Fibroblast of gingiva (primary cell): ENCODE results near the gene EOMES.
"Not testable (repeated sequence)": the region's sequence is repeated elsewhere in the genome, so short reads cannot be mapped to it uniquely, and the experiment has no call there.

ENCODE experiments used
- DNase-seq: peaks from one replicate; pipeline ENCODE4 v3.0.0-alpha.2; 2011; ENCODE audit warnings: low read depth

Gene EOMES

DNA sequence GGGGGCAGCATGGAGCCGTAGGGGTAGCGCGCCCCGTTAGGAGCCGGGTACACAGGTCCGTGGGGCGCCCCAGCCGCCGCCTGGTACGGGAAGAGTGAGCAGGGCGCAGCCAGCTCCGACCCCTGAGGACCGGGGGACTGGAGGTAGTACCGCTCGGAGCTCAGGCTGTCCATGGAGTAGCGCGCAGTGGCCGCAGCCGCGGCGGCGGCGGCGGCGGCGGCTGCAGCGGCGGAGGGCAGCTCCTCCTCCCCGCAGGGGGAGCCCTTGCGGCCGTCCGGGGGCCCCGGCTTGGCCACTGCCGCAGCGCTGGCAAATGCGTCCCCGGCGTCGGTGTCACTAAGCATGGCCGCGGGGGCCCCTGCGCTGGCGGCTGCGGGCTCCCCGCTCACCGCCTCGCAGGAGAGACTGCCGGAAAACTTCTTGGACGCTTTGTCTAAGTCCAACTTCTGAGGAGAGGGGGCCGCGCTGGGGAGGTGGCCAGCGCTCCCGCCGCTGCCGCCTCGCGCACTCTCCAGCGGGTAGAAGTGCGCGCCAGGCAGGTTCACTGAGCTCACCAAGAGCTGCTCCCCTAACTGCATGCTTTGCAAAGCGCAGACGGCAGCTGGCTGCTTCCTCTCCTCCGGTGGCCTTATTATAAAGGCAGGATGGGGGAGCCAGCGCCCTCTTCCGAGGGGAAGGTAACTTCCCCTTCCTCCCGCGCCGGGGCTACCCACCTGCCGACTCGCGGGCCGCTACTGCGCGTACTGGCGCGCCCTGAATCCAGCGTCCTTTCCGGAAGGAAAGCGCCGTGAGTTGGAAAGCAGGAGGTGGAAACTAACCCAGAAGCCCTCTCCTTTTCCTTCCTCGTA lies at the start of gene EOMES:
EOMES (minus strand) TSS at position 607 of the 848 bp plus-strand sequence; CDS start at position 578, 29 bp downstream.
- DNase-seq, result peak; percentile 31

GRCh38 chr3:27770384-27770783 lies 48.3 kb upstream of the EOMES start:
- DNase-seq, result not testable (repeated sequence)

GRCh38 chr3:27767000-27767399 lies 44.9 kb upstream of the EOMES start:
- DNase-seq, result no peak

- DNase-seq, result peak; percentile 85
These were observed 36.0 kb upstream of the EOMES start for GRCh38 chr3:27758083-27758482.

DNA sequence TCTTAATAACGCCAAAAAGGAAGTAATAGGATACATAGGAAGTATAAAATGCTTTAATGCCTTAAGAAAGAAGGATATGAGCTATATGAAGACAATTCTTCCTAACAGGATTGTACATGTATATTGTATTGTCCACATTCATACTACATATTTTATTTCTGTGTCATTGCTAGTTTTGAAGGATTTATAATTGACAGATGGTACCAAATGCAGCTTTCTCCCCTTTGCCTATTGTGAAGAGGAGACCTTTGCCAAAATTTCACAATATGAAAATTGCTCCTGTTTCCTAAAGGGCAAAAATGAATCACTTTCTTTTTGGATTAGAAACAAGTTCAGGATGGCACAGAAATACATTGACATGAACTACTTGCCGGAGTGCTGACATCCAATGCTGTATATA lies 34.8 kb upstream of the EOMES start:
- DNase-seq, result peak; percentile 51

GRCh38 chr3:27752926-27753325 lies 30.8 kb upstream of the EOMES start:
- no peak for DNase-seq

DNA sequence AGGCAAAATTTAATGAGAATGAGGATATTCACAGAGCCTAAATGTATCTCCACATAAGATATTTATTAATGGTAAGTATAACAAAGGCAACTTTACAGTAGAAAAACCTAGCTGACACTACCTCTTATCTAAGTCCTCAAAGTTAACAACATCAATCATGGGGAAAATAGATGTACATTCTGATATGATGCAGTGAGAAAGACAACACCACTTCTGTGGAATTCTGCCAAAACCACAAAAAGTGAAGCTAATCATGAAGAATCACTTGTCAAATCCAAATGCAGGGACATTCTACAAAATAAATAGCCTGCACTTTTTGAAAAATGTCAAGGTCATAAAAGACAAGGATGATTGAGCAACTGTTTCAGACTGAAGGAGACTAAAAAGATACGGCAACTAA lies 27.5 kb upstream of the EOMES start:
- DNase-seq, result no peak

- DNase-seq, result no peak
These were observed 24.7 kb upstream of the EOMES start for GRCh38 chr3:27746838-27747237.

- no peak for DNase-seq
These were observed 18.7 kb upstream of the EOMES start for GRCh38 chr3:27740854-27741253.

DNA sequence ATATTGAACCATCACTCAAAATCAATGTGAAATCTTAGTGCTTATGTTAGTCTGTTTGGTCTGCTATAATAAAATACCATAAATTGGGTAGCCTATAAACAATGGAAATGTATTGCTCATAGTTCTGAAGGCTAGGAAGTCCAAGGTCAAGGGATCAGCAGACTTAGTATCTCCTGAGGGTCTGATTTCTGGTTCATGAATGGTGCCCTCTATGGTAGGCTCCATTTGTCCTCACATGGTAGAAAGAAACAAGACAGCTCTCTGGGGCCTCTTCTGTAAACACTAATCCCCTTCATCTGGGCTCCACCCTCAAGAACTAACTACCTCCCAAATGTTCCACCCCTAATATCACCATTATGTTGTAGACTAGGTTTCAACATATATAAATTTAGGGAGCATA lies 15.0 kb upstream of the EOMES start:
- DNase-seq, result no peak

DNA sequence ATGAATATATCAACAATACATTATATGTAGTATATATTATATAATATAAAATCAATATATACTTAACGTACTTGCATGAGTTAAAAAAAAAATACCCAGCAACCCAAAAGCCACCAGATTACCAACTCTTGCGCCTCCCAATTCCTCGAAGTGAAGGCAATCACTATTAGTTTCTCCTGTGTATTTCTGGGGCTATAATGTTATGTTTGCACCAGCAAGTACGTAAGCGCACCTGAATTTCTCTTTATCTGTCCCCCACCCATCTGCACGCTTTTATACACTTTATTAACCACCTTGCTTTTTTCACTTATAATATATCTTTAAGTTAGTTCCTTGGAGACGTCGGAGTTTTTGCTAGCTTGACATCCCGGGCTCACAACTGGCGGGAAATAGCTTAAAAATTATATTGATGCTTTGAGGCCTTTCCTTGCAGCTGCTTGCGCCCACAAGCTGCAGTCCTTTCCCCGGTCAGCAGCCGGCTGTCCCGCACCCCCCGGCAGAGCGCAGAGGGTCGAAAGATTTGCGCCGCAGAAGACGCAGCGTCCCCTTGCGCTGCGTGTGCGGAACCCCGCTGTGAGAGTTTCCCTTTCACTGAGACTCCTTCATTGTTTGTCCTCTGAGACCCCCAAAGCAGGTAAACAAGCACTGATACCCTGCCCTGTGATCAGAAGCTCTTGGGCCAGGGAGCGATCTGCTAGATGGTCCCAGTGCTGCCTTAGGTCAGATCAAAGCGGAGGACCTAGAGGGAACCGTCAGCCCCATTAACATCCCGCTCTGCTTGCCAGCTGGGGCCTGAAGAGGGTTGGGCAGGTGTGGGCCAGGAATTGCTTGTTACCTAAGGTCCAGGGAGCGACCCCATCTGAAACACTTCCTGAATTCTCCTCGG lies 8.9 kb upstream of the EOMES start:
- no peak for DNase-seq

- DNase-seq, result no peak
These were observed 7.9 kb upstream of the EOMES start for GRCh38 chr3:27729748-27730611.

DNA sequence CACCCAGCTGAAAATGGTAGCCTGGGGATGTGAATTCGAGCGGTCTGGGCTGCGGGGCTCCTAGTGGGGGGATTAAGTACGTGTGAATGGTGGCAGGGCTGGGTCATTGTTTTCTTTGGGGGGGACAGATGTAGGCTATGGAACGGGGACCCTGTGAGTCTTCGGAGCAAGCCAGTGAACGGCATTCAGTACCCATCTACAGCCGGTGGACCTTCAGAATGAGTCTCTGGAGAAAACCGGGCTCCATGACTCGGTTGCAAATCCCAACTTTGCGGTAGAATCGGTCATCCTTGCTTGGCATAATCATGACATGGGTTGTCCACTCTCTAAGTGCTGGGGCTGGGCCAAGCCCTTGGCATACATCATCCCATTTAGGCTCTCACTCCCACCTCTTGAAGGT lies 7.2 kb upstream of the EOMES start:
- no peak for DNase-seq

GRCh38 chr3:27728195-27729087 lies 6.3 kb upstream of the EOMES start:
- DNase-seq, result no peak

DNA sequence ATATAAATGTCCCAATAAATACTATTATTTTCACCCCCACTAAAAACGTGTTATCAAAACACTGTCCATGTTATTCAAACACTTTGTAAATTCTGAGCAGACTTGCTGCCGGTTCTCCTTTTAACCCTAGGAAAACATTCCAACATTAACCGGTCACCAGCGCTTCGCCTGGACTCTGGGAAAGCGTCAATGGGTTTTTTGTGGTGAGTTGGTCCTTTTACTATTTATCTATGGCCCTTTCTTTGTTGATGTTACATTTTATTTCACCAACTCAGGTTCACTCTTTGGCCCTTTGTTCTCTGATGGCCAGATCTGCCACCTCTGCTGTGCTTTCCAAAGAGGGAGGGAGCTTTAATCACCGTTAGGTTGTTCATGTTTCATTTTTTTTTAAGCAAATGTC lies 4.1 kb upstream of the EOMES start:
- no peak for DNase-seq

DNA sequence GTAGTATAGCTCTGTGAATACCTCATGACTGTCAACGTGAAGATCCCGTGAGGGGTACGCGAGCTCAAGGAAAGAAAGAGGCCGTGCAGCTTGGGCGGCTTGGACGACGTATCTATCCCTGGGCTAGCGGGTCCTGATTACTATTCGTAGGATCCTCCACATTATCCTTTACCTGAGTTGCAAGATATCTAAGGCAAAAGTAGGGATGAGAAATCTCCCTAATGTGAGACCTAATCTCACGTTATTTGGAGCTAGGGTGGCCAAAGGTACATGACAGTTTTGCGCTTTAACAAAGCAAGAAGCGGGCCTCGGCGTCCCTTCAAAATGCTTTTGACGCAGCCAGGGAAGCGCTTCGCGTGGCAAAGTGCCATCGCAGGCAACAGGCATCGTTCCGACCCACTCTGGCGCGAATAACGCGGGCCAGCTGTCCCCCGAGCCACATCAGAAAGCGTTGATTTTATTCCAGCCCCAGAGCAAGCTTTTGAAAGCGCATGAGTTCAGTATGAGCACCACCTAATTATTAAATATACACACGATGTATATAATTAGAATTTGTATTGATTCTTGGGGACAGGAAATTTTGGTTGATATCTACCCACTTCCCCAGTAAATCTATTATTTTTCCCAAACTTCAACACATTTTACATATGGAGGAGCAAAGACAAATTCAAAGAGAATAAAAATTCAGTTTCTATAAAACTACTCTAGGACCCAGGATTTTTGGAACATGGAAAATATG lies 2.5 kb upstream of the EOMES start:
- no peak for DNase-seq

GRCh38 chr3:27723815-27724458 lies 1.8 kb upstream of the EOMES start:
- no peak for DNase-seq

DNA sequence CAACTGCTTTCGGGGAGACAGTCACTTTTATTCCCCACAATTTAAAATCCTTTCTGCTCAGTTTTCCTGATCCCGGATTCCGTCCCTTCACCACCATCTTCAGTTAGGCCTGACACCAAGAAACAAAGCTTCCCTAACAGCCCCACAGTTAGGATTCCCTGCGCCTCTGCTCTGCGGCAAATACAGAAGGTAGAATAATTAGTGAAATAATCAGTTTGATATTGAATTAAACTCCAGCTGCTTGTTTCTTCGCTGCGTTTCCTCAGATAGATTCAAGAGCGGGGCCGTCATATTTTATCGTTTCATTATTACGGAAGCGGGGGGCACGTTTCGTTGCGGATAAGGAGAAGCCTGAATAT lies 1.3 kb upstream of the EOMES start:
- DNase-seq, result no peak

GRCh38 chr3:27723001-27723445 lies 900 bp upstream of the EOMES start:
- no peak for DNase-seq
